CD4-positive, alpha-beta T cell treated with Interleukin-21 for 1 hour (primary cell): ENCODE data around the gene CDCP1.

Source experiments
- DNase-seq: peaks from one replicate; pipeline ENCODE4 v3.0.0-alpha.2; 2020

The CDCP1 gene

DNA sequence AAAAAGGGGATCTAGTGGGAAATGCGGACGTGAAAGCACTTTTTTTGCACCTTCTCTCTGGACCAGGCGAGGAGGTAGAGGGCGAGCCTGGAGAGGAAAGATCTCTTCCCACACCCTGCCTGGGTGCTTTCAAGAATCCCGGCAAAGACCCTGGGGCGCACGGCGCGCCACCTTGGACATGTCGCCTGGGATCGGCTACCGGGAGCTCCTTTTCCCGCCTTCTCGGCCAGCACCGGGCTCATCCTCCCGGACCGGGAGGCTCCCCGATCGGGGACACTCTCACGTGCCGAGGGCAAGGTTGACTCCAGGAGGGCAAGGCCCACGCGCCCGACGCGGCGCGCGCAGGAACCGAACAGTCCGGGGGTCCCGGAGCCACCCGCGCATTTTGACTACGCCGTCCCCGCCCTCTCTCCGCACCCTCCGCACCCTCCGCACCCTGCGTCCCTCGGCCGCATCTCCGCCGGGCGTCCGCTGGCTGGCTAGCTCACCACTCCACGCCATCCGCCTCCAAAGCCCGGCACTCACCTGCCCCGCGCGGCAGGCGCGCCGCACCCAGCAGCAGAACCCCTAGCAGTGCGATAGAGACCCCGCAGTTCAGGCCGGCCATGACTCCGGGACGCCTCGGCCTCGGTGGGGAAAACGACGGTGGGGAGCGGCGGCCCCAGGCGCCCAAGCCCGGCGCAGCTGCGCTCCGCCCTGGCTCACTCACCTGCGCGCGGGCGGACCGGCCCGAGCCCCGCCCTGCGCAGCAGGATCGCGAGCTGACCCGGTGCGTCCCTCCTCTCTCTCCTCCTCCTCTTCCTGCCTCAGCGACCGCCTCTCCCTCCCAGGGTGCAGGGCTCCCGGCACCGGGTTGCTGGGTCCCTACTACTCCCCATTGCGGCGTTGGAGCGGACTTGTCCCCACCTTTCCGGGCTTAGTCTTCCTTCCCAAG lies at the start of gene CDCP1:
Gene CDCP1, minus strand, starts transcription at position 698 of the 934 bp plus-strand sequence. Its CDS starts 91 bp downstream, at position 607.
- DNase-seq: no peak

- no peak for DNase-seq
These were observed 48.6 kb upstream of the CDCP1 start for GRCh38 chr3:45194791-45195190.

- no peak for DNase-seq
These were observed 45.8 kb upstream of the CDCP1 start for GRCh38 chr3:45191924-45192417.

- no peak for DNase-seq
These were observed 45.2 kb upstream of the CDCP1 start for GRCh38 chr3:45191424-45191823.

DNA sequence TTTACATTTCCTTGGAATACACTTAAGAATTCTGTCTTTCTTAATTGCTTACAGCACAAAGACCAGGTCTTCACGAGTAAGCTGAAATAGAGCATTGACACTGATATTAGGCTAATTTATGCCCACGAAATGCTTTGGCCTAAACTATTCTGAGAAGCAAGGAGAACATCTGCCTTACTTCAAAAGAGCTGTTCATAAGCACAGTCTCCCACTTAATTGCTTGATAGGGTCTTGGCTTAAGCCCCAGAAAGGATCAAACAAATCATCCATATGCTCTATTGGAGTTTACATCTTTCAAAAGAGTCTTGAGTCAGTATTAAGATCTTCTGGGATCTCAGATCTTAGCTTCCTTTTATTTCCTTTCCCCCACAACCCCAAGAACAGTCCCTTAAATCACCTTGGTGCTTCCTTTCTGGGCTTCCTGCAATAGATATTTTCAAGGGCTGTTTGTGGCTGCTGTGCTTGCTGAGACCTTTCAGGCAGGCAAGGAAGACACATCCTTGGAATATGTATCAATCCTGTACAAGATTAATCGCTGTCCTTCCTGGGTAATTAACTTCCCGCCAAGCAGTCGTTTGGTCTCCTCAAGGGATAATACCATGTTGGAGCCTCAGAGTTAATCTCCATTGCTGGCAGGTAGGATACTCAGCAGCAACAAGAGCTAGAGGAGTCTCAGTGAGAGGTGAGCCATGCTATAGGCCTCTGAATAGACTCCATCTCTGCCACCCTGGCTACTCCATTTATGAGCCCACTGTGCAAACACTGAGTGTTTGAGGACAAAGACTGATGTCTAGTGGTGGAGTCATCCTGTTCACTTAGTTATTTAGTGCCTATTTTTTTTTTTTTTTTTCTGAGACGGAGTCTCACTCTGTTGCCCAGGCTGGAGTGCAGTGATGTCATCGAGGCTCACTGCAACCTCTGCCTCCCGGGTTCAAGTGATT lies 42.8 kb upstream of the CDCP1 start:
- DNase-seq: no peak

DNA sequence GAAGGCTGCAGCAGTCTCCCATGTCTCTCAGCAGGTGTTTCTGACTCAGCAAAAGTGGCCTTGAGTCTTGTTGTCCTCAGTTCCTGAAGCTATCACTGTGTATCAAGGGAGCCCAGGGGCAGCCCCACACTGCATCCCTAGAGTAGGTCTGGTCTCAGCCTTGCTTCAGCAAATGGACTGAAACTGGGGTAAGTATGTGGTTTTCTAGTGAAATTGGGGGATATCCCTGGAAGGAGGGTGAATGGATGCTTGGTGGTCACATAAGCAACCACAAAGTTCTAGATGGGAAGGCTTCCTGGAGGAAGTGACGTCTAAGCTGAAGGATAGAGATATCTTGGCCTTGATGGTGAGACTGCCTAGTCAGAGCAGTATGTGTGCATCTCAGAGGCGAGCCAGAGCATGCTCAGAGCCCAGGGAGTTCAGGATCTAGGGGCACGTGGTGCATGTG lies 41.5 kb upstream of the CDCP1 start:
- DNase-seq: no peak

DNA sequence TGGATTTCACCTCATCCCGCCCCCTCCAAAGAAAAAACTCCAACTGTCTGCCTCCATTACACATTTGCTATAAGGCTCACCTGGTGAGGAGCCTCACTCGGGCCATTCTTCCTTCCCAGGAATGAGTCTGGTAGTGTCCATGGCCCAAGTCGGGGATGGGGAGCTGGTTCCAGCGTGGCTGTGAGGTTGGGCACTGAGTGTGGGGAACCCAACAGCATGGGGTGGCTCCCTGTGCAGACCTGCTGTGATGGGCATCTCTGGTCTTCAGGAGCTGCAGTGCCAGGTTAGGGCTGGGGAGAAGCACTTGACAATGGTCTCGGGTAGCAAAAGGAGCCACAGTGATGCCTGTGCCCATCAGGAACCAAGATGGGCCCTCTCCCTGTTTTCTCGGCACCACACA lies 40.7 kb upstream of the CDCP1 start:
- DNase-seq: no peak

DNA sequence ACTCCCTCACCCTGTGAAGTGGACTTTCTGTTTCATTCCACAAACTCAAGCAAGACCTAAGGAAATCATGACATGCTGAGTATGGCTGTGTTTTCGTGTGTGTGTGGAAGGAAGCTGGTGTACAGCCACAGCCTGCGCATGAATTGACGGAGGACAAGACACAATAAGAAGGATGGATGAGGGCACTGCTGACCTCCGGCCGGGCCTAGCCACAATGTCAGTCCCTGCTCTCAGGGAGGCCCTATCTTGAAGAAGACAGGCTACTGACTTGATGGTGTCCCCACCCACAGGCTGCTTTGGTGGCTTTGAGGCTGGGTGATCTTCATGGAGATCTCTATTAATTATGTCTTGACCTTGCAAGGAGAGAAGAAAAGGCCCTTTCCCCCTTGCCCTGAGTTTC lies 39.3 kb upstream of the CDCP1 start:
- DNase-seq: no peak

DNA sequence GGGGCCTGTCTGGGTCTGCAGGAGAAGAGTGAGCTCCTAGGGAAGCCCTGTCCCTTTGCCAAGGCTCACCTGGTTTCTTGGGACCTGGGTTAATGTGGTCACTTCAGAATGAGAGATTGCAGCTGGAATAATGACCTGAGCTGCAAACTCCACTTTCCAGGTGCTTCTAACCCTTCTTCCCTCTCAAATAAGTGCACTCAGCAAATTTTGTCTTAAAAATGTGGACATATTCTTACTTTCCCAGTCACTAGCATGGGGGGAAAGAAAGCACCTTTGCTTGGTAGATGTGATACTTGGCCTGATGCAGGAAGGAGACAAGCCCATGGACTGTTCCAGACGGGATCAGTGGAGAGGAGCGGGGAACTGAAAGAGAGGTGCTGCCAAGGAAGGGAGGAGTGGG lies 38.9 kb upstream of the CDCP1 start:
- no peak for DNase-seq

DNA sequence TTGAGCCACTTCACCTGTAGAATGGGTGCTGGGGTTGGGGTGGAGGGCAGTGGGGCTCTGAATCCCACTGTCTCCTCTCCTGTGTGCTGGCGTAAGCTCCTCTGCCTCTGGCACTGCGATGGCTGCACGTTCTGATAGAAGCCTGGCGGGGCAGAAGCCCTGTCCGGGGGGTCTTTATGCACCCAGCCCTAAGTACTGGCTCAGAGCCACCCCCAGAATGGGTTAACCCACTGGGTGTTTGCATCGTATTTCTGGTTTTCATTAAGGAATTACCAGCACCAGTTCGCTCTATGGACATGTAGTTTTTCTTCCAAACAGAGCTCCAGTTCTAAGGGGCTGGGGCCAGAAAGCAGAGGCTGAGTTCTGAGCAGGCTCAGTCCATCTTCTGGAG lies 37.7 kb upstream of the CDCP1 start:
- DNase-seq: no peak

- DNase-seq: no peak
These were observed 37.0 kb upstream of the CDCP1 start for GRCh38 chr3:45182915-45183871.

DNA sequence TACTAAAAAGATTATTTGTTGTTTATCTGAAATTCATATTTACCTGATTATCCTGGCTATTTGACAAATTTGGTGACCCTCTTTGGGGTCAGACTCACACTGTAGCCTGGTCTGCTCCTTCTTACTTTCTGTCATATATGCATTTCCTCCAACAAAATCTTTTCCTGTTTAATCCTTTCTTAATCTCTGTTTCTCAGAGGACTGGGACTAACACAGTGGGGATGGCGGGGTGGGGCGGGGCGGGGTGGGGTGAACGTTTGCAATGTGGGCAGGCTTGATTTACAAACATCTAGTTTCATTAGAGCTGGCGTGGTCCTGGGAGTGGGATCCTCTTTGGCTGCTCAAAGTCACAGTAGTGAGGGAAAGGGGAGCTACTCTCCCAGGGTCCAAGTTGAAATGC lies 35.3 kb upstream of the CDCP1 start:
- no peak for DNase-seq

GRCh38 chr3:45180899-45181298 lies 34.7 kb upstream of the CDCP1 start:
- no peak for DNase-seq

GRCh38 chr3:45180051-45180450 lies 33.9 kb upstream of the CDCP1 start:
- DNase-seq: no peak

- no peak for DNase-seq
These were observed 33.0 kb upstream of the CDCP1 start for GRCh38 chr3:45179163-45179562.

DNA sequence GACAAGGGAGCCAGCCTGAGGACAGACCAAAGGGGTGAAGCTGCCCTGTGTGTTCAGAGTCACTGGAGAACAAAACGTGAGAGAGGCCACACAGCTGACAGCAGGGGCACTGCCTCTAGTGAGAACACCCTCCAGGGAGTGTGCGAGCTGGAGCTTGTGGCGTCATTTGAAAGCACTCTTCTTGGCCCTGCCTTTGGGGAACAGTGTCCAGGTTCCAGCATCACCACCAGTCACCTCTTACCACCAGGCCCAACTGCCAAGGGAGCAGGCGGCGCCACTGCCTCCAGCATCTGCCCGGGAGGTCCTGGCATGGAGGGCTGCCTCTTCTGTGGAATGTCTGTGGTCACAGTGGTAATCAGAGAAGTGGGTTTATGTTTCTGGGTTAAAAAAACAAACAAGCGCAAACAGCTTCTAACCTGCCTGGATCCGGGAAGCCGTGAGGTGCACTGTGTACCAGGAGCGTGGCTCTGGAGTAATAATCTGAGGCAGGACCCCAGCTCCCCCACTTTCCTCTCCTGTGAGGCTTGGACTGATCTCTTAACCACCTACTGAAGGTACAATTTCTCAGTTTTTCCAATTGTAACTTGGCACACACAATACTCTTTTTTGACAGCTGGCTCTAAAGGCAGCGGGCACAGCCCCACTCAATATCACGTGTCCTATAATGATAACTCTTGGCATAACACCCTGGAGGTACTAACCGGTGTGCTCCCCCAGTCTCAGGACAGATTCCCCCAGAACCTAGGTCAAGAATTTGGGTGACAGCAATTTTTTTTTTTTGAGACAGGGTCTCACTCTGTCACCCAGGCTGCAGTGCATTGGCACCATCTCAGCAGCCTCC lies 32.2 kb upstream of the CDCP1 start:
- DNase-seq: no peak

- DNase-seq: no peak
These were observed 30.7 kb upstream of the CDCP1 start for GRCh38 chr3:45176912-45177311.

DNA sequence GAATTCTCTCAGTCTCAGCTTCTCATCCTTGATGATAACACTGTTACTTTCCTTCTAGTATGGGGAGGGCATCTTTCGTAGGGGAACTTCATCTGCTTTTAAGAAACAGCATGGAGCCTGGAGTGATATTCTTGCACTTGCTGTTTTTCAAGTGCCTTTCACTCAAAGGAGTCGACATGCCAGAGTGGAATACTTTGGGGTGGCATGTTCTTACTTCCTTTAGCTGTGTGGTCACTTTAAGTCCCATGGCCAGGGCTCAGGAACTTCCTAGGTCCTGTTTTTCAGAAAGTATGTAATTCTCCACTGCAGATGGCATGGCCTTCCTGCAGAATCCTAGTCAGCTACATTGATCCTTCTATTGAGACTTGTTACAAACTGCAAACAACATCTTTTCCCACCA lies 28.1 kb upstream of the CDCP1 start:
- no peak for DNase-seq

DNA sequence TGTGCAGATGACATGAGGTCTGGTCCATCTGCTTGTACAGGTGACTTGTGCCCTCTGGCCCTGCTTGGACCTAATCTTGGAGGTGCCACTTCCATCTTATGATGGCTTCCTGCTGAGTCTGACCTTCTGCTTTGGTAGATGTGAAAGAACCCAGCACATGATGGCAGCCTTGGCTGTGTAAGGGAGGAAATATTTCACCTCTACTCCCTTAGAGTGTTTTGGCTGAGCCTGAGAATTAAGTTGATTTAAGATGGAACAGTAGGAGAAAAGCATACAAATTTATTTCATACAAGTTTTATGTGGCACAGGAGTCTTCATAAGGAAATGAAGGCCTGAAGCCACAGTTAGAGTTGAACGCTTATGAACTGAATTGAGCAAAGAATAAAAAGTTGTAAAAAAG lies 27.6 kb upstream of the CDCP1 start:
- no peak for DNase-seq

DNA sequence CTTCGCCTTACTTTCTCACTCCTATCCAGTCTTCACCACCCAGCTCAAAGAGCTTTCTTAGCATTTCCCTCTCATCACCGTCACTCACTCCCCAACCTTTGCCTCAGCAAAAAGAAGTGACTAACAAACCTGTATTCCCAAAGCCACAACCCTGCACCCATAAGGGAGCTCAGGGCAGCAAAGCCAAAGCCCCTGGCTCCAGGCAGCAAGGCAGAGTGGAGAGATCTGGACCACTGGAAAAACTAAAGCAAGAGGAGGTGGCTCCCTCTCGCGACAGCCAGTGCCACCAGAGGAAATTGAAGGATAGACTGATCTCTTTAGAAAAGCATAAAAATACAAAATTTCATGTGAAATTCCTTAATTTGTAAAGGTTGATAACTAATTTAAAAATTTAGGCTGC lies 25.1 kb upstream of the CDCP1 start:
- DNase-seq: no peak

DNA sequence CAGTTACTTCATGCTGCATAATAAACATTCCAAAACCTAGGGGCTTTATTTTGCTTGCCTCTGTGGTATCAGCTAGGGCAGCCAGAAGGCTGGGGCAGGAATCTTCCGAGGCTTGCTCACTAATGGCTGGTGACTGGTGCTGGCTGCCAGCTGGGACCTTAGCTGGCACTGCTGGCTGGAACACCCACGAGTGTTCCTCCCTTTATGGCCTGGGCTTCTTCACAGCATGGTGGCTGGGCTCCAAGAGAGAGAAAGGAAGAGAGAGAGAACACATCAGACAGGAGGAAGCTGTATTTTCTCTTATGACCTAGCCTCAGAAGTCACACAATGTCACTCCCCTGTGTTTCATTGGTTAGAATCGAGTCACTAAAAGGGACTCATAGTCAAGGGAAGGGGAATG lies 23.9 kb upstream of the CDCP1 start:
- no peak for DNase-seq
